Mucosa of stomach (tissue), 1 donor: Measurements from ENCODE around the gene SLC18A3.

Experiments
- H3K27me3 ChIP-seq: one replicate; pipeline ENCODE4 v1.7.0; 2013; ENCODE audit warnings: mild to moderate bottlenecking, low read length; ENCODE audit not compliant: control insufficient read depth, insufficient read depth
- H3K36me3 ChIP-seq: one replicate; pipeline ENCODE4 v1.7.0; 2013; ENCODE audit warnings: low read length; ENCODE audit not compliant: control insufficient read depth, insufficient read depth
- H3K4me1 ChIP-seq: one replicate; pipeline ENCODE4 v1.7.0; 2013; ENCODE audit warnings: mild to moderate bottlenecking, low read length; ENCODE audit not compliant: control insufficient read depth, insufficient read depth
- H3K4me3 ChIP-seq: one replicate; pipeline ENCODE4 v1.7.0; 2013; ENCODE audit warnings: low read length
- H3K9ac ChIP-seq: one replicate; pipeline ENCODE4 v1.7.0; 2013; ENCODE audit warnings: mild to moderate bottlenecking, low read length, moderate library complexity
- H3K9me3 ChIP-seq: one replicate; pipeline ENCODE4 v1.7.0; 2013; ENCODE audit warnings: mild to moderate bottlenecking, low read length, moderate library complexity; ENCODE audit not compliant: control insufficient read depth
- donor health status: Pancreatic carcinoma.

Gene SLC18A3

DNA sequence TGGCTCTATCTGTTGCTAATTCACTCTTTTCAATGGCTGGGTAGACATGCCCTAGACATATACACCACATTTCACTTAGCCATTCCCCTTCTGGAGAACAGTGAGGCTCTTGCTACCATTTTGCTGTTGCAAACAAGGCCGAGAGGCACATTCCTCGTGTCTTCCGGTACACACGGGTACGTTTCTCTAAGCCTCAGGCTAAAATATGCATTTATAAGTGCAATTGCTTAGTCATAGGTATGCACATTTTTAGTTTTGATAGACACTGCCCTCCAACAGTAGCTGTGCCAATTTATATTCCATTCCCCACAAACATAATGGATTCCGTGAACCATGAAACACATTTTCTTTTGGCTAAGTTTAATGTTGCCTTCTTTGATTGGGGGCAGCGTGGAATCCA lies 16.9 kb downstream of the SLC18A3 start:
- H3K4me1 ChIP-seq = no peaks in the 10 kb centered on the region
- no peaks in the 10 kb centered on the region for H3K36me3 ChIP-seq
- H3K9ac ChIP-seq = no peak overlapping the region
- no peaks in the 10 kb centered on the region for H3K27me3 ChIP-seq
- no peaks in the 10 kb centered on the region for H3K9me3 ChIP-seq
- H3K4me3 ChIP-seq = no peak overlapping the region

DNA sequence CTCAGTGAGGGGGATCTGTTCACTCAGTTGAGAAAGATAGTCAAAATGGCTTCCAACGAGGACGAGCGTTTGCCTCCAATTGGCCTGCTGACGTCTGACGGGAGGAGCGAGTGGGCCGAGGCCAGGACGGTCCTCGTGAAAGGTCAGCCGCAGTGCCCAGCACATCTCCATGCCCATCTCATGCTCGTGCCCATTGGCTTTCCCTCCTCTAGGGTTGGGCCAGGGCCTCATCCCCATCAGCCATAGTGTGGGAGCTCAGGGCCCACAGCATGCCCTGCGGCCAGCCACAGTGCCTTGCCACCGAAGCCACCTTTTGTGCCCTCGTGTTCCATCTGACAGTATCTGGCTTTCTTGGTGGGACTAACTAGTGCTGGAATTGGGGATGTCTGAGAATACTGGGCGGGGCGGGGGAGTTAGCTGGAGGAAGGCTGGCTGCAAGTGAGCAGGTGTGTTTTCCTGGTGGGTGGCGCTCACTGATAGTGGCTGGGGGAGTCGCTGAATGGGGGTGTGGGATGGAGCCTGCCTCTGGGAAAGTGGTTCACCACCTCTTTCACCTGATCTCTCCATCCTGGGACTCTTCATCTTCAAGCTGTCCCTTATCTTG lies 17.6 kb downstream of the SLC18A3 start:
- Histone ChIP-seq H3K36me3 (no peaks in the 10 kb centered on the region), H3K9me3 (no peaks in the 10 kb centered on the region), H3K4me1 (no peaks in the 10 kb centered on the region), H3K27me3 (no peaks in the 10 kb centered on the region), H3K4me3 (no peak overlapping the region), H3K9ac (no peak overlapping the region)

DNA sequence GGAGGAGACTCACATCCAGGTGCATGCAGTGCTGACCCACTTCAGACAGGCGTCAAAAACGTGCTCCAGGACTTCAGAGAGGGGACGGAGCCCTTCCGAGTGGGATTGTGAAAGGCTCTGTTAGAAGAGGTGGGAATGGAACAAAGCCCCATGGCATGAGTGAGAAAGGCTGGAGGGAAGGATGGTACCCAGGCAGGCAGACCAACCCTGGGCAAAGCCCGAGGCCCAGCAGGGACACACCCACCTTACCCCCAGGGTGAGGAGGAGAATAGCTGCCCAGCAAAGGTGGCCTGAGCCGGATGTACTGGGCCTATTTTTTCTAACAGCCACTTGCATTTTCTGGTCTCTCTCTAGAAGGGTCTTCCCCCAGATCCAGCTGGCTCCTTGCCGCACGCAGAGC lies 18.5 kb downstream of the SLC18A3 start:
- H3K4me1 ChIP-seq = no peaks in the 10 kb centered on the region
- H3K36me3 ChIP-seq = no peaks in the 10 kb centered on the region
- H3K4me3 ChIP-seq = no peak overlapping the region
- no peaks in the 10 kb centered on the region for H3K9me3 ChIP-seq
- no peak overlapping the region for H3K9ac ChIP-seq
- no peaks in the 10 kb centered on the region for H3K27me3 ChIP-seq

DNA sequence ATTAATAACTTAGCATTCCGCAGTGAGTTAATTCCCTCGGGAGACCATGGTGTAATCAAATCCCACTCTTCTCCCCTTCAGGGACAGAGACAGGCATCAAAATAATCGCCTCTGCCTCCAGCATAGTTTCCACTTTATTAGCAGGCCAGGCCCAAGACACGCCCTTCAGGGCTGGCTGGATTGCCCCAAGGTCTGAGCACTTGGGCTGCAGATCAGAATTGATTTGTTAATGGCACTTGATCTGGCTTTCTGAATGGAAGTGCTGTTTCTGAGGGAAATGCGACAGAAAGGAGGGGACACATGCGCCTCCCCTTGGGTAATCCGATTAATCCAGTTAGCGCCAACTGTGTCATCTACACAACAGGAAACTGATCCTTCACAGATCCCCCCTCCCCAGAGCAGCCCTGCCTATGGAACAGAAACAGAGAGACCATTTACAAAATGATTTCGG lies 19.3 kb downstream of the SLC18A3 start:
- Histone ChIP-seq H3K27me3 (no peaks in the 10 kb centered on the region), H3K4me3 (no peak overlapping the region), H3K36me3 (no peaks in the 10 kb centered on the region), H3K9ac (no peak overlapping the region), H3K9me3 (no peaks in the 10 kb centered on the region), H3K4me1 (no peaks in the 10 kb centered on the region)

DNA sequence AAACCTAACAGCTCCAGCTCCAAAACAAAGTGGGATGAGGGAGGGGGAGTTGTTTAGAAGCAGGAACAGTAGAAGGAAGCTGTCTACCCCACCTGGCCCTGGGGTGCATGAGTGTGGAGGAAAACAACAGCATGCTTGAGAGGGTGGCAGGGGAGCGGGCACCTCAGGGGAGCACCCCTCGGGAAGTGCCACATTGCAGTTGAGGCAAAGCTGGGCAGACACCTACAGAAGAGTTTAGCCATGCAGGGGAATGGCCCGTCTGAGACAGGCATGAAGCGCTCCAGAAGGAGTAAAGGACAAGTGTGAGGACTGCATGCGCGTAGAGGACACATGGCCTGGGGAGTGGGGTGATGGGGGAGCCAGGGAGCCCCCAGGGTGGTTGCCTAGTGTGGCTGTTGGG lies 21.9 kb downstream of the SLC18A3 start:
- Histone ChIP-seq H3K9me3 (no peaks in the 10 kb centered on the region), H3K27me3 (no peaks in the 10 kb centered on the region), H3K9ac (no peak overlapping the region), H3K36me3 (no peaks in the 10 kb centered on the region), H3K4me1 (no peaks in the 10 kb centered on the region), H3K4me3 (no peak overlapping the region)

DNA sequence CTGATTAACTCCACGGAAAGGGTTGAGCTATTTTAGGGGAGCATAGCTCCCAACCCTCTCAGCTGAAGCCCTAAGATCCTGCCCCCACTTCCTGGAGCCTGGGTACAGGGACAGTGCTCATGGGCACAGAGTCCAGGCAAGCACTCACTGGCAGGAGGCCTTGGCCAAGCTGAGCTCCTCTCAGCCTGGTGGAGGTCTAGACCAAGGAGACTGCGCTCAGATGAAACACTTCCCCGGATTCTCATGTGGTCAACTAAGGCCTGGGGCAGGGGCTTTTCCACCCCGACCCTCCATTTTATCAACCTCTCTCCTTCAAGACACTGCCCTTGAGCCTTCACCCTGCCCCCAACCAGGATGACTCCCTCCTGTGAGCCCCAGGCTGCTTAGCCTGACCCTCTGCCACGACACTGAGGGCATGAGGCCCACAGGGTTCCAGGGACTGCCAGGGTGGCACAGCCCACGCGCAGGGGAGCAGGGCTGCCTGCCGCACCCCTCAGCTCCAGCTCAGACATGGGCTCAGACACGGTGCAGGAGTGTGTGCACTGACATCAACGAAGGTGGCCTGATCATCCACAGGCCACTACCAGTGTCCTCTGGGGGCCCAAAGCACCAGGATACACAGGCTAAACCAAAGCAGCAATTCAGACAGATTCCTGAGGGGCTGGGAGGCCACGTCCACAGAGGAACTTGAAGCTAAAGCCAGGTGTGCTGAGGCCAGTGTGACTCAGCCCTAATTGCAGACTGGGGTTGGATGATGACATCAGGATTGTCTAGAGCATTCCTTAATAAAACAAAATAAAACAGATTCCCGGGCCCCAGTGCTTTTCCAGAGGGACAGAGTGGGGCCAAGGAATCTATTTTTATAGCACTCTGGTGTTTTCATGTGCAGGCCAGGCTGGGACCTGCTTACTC lies 22.6 kb downstream of the SLC18A3 start:
- H3K4me3 ChIP-seq = no peak overlapping the region
- H3K9ac ChIP-seq = no peak overlapping the region
- no peaks in the 10 kb centered on the region for H3K9me3 ChIP-seq
- no peaks in the 10 kb centered on the region for H3K27me3 ChIP-seq
- H3K36me3 ChIP-seq = no peaks in the 10 kb centered on the region
- no peaks in the 10 kb centered on the region for H3K4me1 ChIP-seq

DNA sequence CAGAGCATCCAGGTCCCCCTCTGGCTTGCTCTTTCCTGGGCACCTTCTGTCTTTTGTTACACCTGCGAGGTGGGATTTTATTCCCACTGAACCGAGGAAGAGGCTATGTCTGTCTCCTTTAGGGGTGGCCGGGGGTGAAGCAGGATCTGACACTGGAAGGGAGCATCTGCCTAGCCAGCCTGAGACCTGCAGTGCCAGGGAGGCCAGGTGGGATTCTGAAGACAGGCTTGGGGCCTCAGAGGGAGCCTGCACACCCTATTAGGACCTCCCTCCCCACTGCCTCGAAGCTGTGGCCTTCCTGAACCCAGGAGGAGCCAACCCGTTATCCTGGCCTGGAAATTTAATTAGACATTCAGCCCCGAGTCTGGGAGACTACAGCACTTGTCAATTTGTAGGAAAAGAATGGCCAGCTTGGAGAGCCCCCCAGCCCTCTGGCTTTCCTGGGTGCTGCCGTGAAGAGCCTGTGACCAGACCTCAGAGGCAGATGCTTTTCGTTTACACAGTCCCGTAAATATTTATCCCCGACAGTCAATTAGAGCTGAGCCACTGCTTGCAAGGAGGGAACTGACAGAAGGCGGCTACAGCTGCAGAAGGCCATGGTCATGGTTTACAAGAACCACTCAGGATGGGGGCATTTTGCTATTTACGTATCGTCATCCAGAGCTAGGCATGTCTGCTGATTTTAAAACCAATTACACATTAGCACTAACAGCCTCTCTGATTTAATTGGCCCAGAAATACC lies 23.4 kb downstream of the SLC18A3 start:
- no peaks in the 10 kb centered on the region for H3K9me3 ChIP-seq
- H3K9ac ChIP-seq = no peak overlapping the region
- H3K4me1 ChIP-seq = no peaks in the 10 kb centered on the region
- H3K36me3 ChIP-seq = no peaks in the 10 kb centered on the region
- H3K4me3 ChIP-seq = no peak overlapping the region
- H3K27me3 ChIP-seq = no peaks in the 10 kb centered on the region

DNA sequence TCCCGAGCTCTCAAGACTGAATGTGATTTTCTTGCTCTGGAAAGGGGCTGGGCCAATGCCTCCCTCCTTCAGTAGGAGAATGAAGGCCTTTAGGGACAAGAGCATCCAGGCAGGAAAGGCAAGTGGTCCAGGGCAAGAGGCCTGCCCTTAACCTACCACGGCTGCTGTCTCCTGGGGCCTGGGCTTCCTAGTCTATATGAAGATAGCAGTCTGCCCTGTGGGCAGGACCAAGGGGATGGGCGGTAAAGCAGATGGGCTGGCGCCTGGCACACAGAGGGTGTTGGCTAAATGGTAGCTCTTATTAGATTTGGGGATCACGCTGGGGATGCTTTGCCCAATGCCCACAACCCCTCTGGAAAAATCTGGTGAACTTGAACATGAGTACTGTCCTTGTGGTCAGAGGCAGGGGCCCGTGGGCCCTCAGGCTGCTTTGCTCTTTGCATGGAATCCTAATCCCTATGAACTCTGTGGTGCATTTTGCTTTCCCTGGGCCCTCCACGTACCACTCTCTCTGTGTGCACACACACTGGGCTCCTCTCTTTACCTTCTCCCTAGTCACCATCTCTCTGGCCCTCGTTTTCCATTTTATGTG lies 24.1 kb downstream of the SLC18A3 start:
- H3K4me1 ChIP-seq = no peaks in the 10 kb centered on the region
- no peak overlapping the region for H3K4me3 ChIP-seq
- no peaks in the 10 kb centered on the region for H3K27me3 ChIP-seq
- H3K36me3 ChIP-seq = no peaks in the 10 kb centered on the region
- no peaks in the 10 kb centered on the region for H3K9me3 ChIP-seq
- H3K9ac ChIP-seq = no peak overlapping the region

DNA sequence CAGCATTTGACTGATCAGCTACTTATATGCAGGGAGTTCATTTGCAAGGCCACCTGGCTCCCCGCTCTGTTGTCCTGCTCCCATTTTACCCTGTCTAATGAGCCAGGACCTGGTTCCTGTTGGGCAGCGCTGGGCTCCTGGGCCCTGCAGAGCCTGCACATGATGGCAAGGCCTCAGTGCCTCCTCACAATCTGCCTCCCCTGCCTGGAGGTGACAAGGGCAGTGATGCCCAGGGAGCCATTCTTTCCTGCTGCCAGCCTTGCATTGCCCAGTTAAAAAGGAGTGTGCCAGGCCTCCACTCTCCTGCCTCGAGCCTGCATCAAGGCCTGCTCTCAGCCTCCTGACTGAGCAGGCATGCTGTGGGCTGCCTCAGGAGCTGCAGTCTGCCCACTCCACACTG lies 32.2 kb downstream of the SLC18A3 start:
- no peaks in the 10 kb centered on the region for H3K9me3 ChIP-seq
- H3K4me3 ChIP-seq = no peak overlapping the region
- no peaks in the 10 kb centered on the region for H3K27me3 ChIP-seq

DNA sequence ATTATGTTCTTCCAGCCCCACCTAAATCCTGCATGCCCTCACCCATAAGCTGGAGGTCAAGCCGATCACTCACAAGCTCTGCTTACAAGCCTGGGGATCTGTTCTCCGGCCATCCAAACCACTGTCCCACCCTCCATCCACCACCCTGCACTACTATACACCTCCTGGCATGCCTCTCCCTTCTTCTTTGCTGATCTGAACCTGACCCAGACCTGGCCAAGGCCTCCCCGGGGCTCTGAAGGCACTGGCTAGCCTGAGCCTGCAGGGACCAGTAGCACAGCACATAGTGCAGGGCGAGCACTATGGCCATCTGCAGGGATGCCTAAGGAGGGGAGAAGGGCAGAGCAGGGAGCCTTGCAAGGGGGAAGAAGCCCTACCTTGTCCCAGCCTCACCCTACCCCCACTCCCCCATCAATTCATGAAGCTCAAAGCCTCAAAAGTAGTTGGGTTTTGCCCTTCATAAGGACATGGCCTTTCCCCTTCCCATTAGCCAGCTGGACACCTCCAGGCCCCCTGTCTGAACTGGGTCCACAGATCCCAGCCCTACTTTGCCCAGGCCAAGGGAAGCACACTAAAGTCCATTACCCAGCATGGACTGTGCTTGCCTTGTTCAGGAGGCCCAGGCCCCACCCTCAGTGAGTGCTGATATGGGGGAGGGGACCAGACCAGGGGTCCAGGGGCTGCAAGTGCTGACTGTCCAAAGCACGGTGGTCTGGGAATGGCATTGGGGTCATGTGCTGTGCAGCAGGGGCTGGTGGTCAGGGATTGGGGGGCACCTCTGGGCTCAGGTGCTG lies 33.3 kb downstream of the SLC18A3 start:
- Histone ChIP-seq H3K36me3 (no peaks in the 10 kb centered on the region), H3K9me3 (no peaks in the 10 kb centered on the region), H3K27me3 (no peaks in the 10 kb centered on the region), H3K9ac (no peak overlapping the region), H3K4me3 (no peak overlapping the region), H3K4me1 (no peaks in the 10 kb centered on the region)

More for the DNA sequence above, 32.2 kb downstream of the SLC18A3 start:
- Histone ChIP-seq H3K36me3 (no peaks in the 10 kb centered on the region), H3K9ac (no peak overlapping the region), H3K4me1 (no peaks in the 10 kb centered on the region)

DNA sequence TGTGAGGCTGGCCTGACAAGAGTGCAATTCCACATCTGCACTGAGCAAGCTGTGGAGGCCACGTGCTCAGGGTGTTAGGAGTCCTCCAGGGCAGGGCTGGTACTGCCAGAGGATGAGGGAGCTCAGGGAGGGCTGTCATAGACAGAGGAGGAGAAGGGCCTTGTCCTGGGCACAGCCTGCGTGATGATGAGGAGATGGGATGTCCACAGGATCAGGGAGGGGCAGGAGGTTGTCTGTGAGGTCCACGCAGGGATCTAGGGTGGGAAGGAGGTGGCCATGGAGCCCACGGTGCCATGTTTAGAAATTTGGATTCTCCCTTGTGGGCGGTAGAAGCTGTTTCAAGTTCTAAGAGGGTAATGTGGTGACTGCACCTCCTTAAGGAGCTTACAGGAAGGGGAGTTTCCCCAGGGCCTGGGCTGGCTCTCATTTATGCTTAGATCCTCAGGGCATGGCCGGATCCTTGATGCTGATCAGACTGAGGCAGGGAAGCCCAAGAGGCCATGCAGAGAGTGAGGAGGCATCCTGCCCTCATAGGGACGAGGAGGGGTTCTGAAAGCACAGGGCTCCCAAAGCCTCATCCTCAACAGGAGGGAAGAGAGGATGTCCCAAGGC lies 34.0 kb downstream of the SLC18A3 start:
- Histone ChIP-seq H3K27me3 (no peaks in the 10 kb centered on the region), H3K9ac (no peak overlapping the region), H3K4me3 (no peak overlapping the region), H3K4me1 (no peaks in the 10 kb centered on the region), H3K36me3 (no peaks in the 10 kb centered on the region), H3K9me3 (no peaks in the 10 kb centered on the region)
